Measurements from ENCODE around the gene ADGRG3.

The ADGRG3 gene

DNA sequence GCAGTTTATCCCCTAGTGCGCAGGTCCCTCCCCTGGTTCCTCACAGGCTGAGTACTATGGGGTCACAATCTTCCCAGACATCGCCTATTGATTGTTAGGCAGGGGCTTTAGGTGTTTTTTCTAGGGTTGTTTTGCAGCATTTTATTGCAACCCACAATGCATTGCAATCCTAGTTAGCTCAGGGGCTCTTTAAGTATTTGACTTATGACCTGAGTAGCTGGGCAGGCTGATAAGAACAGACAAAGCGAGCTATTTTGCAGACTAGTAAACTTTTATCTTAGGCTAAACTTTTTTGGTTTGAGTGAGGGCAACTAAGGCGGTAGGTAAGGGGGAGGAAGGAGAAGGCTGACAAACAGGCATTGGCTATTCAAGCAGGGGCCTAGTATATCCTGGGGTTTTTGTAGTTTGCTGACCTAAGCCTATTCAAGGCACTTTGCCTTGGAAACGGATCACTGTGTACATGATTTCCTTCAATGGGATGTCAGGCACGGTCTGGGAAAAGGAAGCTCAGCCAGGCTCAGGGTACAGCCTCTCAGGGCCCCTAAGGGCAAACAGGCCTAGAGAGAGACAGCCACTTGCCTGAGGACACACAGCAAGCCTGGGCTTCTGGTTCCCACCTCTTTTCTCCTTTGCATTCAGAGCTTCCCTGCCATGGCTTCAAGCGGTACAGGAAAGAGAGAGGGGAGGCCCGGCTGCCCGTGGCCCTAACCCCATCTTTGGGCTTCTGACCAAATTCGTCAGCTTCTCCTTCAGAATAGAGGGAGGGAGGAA, 32.9 kb downstream of the ADGRG3 start:
- H3K9ac ChIP-seq (ENCODE audit: low read depth, low read length) = no peak overlapping the region
- H3K36me3 ChIP-seq (ENCODE audit: insufficient read depth, low read length) = no peaks in the 10 kb centered on the region
- H3K27me3 ChIP-seq (ENCODE audit: insufficient read depth, low read length, poor library complexity) = no peaks in the 10 kb centered on the region
- peak overlapping the region; percentile 5; the same call in 1 of the 2 replicates for H2AFZ ChIP-seq (ENCODE audit: low read depth, low read length)
- no peaks in the 10 kb centered on the region for H3K9me3 ChIP-seq (ENCODE audit: insufficient read depth, low read length, severe bottlenecking)
- no peaks in the 10 kb centered on the region for H3K4me1 ChIP-seq (ENCODE audit: insufficient read depth, low read length)
- H3K4me3 ChIP-seq (ENCODE audit: low read depth in 1 of 2, low read length in 2 of 2) = no peak overlapping the region
- DNase-seq = no peak
- ATAC-seq (ENCODE audit: insufficient read depth, low read depth) = no peak
- H3K4me2 ChIP-seq (ENCODE audit: insufficient read depth, low read length) = no peak overlapping the region
- H3K79me2 ChIP-seq (ENCODE audit: insufficient read depth, low read length) = no peaks in the 10 kb centered on the region
- TF ChIP-seq, protein P1, sequence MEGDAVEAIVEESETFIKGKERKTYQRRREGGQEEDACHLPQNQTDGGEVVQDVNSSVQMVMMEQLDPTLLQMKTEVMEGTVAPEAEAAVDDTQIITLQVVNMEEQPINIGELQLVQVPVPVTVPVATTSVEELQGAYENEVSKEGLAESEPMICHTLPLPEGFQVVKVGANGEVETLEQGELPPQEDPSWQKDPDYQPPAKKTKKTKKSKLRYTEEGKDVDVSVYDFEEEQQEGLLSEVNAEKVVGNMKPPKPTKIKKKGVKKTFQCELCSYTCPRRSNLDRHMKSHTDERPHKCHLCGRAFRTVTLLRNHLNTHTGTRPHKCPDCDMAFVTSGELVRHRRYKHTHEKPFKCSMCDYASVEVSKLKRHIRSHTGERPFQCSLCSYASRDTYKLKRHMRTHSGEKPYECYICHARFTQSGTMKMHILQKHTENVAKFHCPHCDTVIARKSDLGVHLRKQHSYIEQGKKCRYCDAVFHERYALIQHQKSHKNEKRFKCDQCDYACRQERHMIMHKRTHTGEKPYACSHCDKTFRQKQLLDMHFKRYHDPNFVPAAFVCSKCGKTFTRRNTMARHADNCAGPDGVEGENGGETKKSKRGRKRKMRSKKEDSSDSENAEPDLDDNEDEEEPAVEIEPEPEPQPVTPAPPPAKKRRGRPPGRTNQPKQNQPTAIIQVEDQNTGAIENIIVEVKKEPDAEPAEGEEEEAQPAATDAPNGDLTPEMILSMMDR (IDR thresholded peaks at IDR 0.05; ENCODE audit: borderline replicate concordance, extremely low read depth, low read length, poor library complexity, severe bottlenecking) = no peak
- no peak for TF ChIP-seq EZH2 (IDR thresholded peaks at IDR 0.05; ENCODE audit: borderline replicate concordance, low read depth, low read length, severe bottlenecking)
- H3K27ac ChIP-seq (ENCODE audit: low read length) = no peak overlapping the region
- no peaks in the 10 kb centered on the region for H4K20me1 ChIP-seq (ENCODE audit: insufficient read depth, low read length)

DNA sequence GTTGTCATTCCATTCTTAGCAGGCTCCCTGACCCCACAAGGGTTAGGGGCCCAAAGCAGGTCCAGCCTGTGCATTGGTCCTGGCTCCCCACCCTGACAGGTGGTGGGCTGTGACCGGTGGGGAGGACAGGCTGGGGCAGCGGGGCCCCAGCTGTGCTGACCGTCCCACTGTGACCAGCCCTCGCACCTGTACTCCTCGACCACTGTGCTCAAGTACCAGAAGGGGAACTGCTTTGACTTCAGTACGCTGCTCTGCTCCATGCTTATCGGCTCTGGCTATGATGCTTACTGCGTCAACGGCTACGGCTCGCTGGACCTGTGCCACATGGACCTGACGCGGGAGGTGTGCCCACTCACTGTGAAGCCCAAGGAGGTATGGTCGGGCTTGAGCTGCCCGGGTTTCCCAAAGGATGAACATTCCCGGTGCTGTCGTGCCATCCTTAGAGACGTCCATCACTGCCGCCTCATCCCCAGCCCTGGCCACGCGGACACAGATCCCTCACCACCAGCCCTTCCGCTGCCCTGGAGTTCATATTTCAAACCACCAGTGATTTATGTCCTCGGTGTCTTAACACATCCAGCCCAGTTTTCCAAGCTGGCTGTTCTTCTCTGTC, 33.8 kb downstream of the ADGRG3 start:
- Histone ChIP-seq H3K4me3 (ENCODE audit: low read depth in 1 of 2, low read length in 2 of 2) (no peak overlapping the region), H3K4me1 (ENCODE audit: insufficient read depth, low read length) (no peaks in the 10 kb centered on the region), H3K79me2 (ENCODE audit: insufficient read depth, low read length) (no peaks in the 10 kb centered on the region), H3K4me2 (ENCODE audit: insufficient read depth, low read length) (no peak overlapping the region), H3K27ac (ENCODE audit: low read length) (no peak overlapping the region), H3K9ac (ENCODE audit: low read depth, low read length) (no peak overlapping the region), H2AFZ (ENCODE audit: low read depth, low read length) (no peak overlapping the region), H3K9me3 (ENCODE audit: insufficient read depth, low read length, severe bottlenecking) (no peaks in the 10 kb centered on the region), H4K20me1 (ENCODE audit: insufficient read depth, low read length) (no peaks in the 10 kb centered on the region), H3K27me3 (ENCODE audit: insufficient read depth, low read length, poor library complexity) (no peaks in the 10 kb centered on the region), H3K36me3 (ENCODE audit: insufficient read depth, low read length) (no peaks in the 10 kb centered on the region)
- TF ChIP-seq, protein P1 (IDR thresholded peaks at IDR 0.05; ENCODE audit: borderline replicate concordance, extremely low read depth, low read length, poor library complexity, severe bottlenecking) = no peak
- TF ChIP-seq EZH2 (IDR thresholded peaks at IDR 0.05; ENCODE audit: borderline replicate concordance, low read depth, low read length, severe bottlenecking) = no peak
- DNase-seq (no peak), ATAC-seq (ENCODE audit: insufficient read depth, low read depth) (no peak)

DNA sequence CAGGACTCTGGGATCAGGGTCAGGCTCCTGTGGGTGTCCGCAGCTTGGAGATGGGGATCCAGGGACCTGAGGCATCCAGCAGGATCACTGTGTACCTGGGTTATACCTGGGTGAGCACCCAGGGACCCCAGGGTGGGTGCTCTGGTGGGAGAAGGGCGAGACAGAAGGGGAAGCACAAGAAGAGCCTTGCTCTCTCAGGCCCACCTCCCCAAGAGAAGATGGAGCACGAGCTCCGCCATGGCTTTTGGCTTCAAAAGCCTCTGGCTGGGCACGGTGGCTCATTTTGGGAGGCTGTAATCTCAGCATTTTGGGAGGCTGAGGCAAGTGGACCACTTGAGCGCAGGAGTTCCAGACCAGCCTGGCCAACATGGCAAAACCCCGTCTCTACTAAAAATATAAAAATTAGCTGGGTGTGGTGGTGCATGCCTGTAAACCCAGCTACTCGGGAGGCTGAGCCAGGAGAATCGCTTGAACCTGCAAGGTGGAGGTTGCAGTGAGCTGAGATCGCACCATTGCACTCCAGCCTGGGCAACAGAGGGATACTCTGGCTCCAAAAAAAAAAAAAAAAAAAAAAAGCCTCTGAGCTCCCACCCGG, 35.4 kb downstream of the ADGRG3 start:
- DNase-seq = no peak
- TF ChIP-seq EZH2 (IDR thresholded peaks at IDR 0.05; ENCODE audit: borderline replicate concordance, low read depth, low read length, severe bottlenecking) = no peak
- TF ChIP-seq, protein P1 (IDR thresholded peaks at IDR 0.05; ENCODE audit: borderline replicate concordance, extremely low read depth, low read length, poor library complexity, severe bottlenecking) = no peak
- Histone ChIP-seq H3K27me3 (ENCODE audit: insufficient read depth, low read length, poor library complexity) (no peaks in the 10 kb centered on the region), H3K79me2 (ENCODE audit: insufficient read depth, low read length) (no peaks in the 10 kb centered on the region), H3K9me3 (ENCODE audit: insufficient read depth, low read length, severe bottlenecking) (no peaks in the 10 kb centered on the region), H3K4me1 (ENCODE audit: insufficient read depth, low read length) (no peaks in the 10 kb centered on the region), H4K20me1 (ENCODE audit: insufficient read depth, low read length) (no peaks in the 10 kb centered on the region), H3K27ac (ENCODE audit: low read length) (no peak overlapping the region), H3K9ac (ENCODE audit: low read depth, low read length) (no peak overlapping the region), H2AFZ (ENCODE audit: low read depth, low read length) (no peak overlapping the region), H3K36me3 (ENCODE audit: insufficient read depth, low read length) (no peaks in the 10 kb centered on the region), H3K4me3 (ENCODE audit: low read depth in 1 of 2, low read length in 2 of 2) (no peak overlapping the region), H3K4me2 (ENCODE audit: insufficient read depth, low read length) (no peak overlapping the region)
- no peak for ATAC-seq (ENCODE audit: insufficient read depth, low read depth)
